GM04503 (cell line): ENCODE results near the gene C18orf63.
"Not testable (repeated sequence)": the region's sequence is repeated elsewhere in the genome, so short reads cannot be mapped to it uniquely, and the experiment has no call there.

Source experiments
- DNase-seq: peaks from one replicate; pipeline ENCODE4 v3.0.0-alpha.2; 2012; ENCODE audit warnings: low read depth

The C18orf63 gene

DNA sequence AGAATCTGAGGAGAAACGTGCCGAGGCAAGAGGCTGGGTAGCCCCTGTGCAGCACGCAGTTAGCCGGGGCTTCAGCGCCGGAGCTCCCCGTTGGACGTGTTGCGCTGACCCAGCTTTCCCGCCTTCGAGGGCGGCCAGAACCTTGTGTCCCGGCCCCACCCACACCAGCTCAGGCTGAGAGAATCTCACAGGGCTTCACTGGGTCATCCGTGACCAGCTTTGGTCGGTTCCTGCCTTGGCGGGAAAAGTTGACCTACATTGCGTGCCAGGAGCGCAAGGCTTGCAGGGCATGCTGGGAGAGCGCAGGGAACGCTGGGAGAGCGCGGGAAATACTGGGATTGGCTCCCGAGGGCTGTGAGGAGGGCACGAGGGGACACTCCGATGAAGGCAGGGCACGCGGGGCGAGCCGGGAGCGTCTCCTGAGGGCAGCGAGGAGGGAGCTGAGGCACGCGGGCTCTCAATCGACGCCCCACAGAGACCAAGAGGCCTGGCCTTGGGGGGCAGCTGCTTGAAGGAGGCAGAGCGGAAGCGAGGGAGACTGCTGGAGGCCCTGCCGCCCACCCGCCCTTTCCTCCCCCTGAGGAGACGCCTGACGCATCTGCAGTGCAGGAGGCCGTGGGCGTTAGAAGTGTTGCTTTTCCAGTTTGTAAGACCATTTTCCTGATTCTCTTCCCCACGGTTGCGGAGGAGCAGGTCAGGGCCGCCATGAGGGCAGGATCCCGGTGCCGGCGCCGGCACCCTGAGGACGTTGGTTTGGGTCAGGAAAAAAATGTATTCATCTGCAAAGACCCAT is at the start of gene C18orf63:
TSS of gene C18orf63 (plus strand) at position 376 of the 793 bp plus-strand sequence. CDS start 2,027 bp downstream, outside the sequence.
- no peak for DNase-seq

DNA sequence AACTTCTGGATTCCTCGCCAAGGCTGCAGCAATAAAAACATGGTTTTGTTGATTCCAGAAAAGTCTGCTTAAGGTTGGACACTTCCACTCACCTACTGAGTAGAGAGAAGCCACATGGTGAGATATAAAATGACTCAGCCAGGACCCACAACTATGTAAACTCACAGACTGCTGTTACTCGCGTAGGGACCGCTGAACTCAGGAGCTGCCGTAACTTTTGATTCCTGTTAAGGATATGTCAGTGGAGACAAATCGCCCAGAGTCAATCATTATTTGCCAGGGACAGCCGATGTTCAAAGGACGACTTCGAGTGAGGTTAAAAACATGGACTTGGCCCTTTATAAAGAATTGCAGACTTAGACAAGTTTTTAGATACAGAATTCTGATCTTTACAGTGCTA is 49.5 kb upstream of the C18orf63 start:
- no peak for DNase-seq

DNA sequence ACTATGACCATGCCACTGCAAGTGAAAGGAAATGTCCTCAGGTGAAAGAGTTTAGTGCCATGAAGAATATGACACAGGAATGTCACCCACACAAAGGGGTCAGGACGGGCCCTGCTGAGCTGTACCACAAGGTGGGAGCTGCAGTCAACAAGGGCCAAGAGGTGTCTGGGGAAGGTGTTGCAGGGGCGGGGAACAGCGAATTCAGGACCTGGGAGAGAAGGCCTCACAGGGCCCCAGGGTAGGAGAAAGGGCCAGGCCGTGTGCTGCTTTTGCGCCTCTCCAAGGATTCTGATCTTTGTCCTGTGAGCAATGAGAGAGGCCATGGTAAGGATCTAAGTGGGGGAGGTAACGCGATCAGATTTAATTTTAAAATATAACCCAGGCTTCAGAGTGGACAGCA is 47.5 kb upstream of the C18orf63 start:
- DNase-seq = no peak

DNA sequence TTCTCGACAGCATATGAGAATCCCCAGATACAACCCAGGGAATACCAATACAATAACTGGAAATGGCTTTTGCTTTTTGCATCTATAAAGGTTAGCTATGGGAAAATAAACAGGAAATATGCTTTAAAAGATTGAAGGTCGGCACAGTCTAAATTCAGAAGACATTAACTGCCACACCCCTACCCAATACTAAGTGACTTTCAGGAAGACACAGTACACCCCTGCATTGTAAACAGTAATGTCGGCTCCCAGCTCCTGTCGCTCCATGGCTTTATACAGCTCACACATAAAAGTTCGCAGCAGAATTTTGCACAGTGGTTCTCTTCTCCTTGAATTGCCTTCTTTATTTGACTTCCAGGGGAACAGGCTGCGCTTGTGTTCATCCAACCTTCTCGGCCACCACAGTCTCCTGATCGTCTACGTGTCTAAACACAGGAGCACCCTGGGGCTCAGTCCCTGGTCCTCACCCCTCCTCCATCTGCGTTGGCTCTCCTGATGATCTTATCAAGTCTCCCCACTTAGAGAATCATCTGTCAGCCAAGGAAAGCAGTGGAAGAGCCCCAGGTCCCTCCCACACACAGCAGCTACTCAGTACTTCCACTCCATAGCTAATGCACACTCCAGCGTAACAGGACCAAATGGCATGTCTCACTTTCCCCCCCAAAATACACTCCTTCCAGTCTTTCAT is 46.6 kb upstream of the C18orf63 start:
- no peak for DNase-seq

DNA sequence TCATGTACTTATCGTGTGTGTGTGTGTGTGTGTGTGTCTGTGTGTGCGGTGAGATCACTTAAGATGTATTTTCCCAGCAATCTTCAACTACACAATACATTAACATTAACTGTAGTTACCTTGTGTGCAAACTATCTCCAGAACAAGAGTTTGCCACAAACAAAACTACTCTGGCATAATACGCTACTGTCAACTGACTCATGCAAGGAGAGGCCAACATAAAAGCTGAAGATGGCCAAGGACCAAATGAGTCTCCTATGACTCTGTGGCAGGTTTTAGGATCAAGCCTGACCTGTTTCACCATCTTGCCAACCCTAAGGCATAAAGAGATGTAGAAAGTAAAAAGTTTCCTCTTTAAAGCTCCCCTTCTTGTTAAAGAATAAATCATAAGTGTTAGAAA is 44.0 kb upstream of the C18orf63 start:
- DNase-seq = no peak

DNA sequence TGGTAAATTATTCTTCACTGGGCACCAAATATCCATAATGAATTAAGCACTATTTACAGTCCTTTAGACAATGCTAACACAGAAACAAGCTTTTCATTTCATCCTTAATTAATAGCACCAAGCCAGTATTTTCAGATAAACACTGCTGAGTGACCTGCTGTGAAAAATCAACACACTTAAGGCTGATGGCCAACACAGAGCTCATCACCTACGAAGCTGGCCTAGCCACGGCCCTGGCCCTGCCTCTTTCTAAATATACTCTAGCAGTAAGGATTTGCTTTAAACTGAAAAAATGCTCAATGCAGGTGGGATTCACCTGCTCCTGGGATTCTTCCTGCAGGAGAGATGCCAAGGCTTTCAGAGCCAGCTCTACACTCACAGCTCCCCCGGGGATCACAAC is 42.2 kb upstream of the C18orf63 start:
- DNase-seq = no peak

DNA sequence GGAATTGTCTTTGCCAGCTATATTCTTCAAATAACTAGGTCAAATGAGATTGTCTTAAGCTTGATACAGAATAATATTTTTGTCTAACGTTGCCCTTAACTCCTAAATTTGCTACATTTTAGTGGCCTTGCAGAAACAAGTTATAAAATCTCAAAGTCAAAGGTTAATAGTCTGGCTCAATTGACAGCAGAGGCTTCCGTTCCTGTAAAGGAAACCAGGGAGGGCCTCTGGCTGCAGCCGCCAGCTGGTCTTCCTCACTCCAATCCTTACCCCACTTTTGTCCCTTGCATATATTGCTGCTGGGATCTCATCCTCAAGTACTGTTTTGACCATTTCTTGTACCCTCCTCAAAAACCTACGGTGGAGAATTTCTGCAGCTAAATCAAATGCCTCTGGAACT is 40.9 kb upstream of the C18orf63 start:
- DNase-seq = no peak

DNA sequence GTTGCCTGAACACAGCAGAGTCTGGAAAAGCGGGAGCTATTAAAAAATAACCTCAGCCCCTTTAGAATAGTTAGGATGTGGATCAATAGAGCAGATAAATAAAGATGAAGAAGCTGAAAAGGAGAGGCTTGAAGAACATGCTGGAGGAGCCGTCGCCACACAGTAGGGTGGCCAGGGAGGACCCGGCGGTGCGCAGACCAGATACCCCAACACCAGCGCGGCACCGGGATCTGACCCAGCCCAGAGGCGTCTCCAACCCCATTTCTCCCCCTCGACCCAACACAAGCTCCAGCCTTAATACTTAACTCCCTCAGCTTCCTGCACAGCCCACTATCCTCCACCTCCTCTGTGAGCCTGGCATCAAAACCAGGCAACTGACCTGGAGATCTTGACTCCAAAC is 39.9 kb upstream of the C18orf63 start:
- no peak for DNase-seq

DNA sequence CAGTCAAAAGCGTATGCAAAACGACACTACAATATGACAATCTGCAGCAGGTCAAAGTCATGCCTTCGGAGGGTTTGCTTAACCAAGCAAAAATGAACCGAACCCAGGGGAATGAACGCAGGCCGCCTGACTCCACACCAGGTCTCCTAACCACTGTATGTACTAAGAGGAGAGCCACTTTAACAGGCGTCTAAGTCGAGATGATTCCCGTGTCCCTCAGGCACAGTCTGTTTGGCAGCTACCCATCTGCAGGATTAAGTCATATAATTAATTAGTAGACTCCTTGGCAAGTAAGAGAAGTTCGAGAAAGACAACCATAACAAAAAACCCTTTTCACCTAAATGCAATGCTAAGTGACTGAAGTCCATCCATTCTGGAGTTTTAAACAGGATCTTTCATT is 39.0 kb upstream of the C18orf63 start:
- DNase-seq = no peak

DNA sequence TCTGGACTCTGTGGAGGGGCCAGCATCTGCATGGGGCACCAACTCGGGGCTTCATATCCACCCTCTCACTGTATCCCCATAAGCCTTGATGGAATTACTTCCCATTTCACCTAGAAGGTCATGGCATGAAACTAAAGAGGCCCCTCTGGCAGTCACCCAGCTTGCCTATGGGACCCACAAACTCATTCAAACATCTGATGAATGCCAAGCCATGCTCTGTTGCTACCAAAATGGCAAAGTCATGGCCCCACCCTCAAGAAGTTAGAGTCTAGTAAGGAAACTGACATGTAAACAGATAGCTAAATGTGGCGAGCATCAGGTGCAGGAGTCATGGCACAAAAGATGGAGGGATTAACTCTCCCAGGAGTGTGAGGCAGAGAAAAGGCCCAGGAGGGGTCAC is 38.3 kb upstream of the C18orf63 start:
- DNase-seq = no peak

DNA sequence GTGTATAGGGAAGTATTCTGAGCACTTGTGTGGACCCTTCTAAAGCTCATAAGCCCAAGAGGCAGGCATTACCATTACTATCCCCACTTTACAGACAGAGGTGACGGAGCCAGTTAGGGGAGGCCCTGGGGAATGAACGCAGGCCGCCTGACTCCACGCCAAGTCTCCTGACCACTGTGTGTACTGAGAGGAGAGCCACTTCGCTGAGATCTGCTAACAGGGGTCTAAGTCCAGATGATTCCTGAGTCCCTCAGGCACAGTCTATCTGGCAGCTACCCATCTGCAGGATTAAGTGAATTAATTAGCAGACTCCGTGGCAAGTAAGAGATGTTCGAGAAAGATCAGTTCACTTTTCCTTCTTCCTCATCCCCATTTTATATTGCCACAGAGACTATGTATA is 37.6 kb upstream of the C18orf63 start:
- no peak for DNase-seq

DNA sequence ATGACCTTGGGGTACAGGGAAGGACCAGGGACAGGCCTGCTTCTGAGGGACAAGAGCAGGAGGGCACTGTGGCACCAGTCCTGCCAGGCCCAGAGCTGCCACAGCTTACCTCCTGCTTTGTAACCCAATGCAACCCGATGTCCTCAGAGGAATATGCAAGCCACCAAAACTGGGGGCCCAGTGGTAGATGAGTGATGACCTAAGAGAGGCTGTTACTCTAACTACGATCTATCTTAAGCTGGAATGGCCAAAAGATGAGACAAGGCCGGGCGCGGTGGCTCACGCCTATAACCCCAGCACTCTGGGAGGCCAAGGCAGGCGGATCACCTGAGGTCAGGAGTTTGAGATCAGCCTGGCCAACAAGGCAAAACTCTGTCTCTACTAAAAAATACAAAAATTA is 36.7 kb upstream of the C18orf63 start:
- DNase-seq = no peak

DNA sequence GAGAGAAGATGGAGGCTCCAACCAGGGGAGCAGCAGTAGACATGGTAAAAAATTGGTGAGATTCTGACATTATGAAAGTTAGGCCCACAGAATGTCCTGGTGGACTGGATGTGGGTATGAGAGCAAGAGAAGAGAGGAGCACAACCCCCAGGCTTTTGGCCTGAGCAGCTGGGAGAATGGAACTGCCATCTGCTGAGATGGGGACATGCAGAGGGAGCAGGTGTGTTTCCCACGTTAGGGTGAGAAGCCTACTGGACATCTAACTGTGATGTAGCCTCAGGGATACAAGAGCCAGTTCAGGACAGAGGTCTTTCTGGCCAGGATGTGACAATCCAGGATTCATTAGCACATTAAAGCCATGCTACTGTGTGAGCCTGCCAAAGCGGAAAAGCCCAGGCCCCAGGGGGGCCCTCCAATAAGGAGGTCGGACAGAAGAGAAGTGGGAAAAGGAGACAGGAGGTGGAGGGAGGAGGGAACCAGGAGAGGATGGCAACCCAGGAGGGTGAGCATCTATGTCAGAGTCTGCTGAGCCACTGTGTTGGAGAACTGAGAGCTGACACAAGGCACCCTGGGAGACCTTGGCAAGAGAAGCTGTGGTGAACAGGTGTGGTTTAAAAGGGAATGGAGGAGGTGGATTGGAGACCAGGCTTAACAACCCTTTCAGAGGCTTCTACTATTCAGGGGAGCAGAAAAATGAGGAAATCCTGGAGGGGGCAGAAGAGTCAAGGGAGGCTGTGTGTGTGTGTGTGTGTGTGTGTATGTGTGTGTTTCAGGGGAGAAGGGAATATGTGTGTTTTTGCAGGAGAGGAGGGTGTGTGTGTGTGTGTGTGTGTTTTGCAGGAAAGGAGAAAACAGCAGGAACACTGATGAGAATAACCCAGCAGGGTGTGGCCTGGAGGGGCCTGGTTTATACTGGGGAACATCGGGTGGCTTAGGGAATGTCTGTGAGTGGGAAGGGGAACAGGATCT is 34.3 kb upstream of the C18orf63 start:
- DNase-seq = no peak

DNA sequence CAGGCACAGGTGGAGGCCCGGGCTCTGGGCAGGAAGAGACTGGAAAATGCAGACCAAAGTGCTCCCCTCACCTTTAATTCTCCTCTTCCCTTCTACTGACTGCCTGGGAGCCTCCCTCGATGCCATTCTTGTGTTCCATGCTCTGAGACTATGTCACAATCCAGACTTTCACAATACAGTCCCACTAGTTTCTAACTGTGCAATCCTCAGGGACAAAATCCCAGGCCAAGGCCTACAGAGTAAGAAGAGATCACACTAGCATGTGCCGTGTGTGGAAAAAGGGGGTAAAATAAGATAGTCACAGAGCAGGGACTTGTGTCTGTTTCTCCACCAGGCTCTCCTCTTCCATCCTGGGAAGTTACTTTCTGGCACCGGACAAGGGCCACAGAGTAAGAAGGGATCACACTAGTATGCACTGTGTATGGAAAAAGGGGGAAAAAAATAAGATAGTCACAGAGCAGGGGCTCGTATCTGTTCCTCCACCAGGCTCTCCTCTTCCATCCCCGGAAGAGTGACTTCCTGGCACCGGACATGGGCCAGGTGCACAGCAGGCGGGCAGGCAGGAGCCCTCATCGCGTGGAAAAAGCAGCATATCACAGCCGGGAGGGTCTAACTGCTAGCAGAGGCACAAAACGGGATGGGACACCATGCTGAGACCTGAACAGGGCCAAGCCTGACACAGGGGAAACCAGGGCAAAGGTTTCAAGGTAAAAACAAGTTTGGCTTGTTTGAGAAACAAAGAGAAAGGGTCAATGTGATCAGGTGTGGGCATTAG is 33.5 kb upstream of the C18orf63 start:
- no peak for DNase-seq

DNA sequence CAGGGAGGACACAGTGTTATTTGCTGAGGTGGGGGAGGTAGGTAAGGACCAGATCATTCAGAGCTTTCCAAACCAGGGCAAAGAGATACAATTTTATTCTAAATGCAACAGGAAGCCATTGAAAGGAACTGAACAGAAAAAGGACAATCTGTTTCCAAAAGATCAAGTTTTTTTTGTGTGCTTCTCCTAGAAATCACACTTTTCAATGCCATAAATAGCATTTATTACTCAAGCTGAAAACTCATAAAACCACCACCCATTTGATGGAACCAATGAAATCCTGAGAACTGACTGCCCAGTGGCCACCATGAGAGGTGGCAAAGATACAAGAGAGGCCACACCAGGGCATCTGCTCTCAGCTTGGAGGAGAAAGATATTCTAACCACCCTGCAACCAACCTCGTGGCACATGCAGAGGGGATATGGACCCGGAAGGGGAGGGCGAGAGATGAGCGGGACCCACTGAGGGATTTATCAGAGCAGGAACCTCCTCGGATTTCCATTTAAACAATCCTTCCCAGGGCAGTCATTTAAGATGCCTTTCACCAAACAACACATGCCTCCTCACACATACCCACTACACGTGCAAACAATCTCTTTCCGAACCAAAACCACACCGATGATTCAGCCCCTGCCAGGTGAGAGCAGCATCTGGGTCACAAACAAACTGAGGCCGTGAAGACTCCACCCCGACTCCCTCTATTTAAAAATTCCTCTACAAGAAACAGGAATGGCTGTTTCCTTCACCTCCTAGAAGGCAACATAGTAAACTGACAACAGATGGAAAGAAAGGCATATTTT is 32.7 kb upstream of the C18orf63 start:
- no peak for DNase-seq

DNA sequence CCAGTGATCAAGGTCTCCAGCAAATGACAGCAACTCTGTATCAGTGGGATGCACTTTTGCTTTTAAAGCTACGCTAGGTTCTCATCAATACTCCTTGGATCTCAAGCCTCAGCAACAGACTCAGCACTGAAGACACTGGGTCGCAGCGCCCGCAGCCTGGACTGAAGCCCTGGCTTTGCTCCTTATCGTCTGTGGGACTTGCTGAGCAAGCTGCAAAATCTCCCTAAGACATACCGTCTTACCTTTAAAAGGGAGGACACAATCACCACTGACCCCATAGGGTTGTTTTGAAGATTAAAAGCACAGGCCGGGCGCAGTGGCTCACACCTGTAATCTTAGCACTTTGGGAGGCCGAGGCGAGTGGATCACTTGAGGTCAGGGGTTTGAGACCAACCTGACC is 32.0 kb upstream of the C18orf63 start:
- no peak for DNase-seq

DNA sequence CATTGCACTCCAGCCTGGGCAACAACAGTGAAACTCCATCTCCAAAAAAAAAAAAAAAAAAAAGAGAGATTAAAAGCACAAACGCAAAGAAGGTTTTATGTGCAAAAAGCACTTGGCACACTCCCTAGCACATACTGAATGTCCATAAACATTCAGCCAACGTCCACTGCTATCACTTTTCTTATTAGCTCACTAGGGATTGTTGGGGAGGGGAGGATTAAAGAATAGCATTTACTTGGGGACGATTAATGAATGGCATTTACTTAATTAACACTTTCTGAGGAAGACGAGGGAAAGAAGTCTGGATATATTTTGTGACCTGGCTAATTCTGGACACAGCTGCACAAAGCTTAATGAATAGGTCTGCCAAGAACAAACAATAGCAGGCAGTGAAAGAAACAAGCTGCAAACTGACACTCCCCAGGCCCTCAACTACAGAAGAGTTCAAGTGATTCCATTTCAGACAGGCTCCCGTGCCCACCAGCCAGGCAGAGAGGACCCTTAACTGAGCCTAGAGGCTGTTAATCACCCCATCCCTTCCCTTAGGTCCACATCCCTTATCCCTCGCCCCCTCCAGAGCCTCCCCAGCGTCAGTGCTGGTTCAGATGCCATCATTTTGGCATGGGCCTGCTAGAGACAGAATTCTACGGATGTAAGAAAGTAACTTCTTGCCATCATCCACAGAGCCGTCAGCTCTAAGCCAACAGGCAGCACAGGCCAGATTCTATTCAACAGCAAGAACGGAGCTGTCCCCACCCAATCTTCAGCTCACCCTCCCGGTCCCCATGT is 31.3 kb upstream of the C18orf63 start:
- DNase-seq = no peak

DNA sequence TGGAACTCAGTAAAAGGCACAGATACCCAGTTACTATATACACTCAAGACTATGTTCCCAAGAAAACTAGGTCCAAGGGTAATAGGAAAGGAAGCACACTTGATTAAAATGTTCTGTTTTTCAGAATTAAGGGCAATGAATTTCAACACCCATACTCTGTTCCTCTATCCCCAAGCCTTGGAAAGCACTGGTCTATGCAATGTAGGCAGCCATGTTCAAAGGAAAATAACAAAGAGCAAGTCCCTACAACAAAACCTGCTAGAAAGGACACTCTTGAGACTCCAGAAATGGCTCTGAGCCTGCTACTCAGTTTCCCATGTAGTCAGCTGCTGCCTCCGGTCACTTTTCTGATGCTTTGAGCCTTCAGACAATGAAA is 30.7 kb upstream of the C18orf63 start:
- DNase-seq = no peak

DNA sequence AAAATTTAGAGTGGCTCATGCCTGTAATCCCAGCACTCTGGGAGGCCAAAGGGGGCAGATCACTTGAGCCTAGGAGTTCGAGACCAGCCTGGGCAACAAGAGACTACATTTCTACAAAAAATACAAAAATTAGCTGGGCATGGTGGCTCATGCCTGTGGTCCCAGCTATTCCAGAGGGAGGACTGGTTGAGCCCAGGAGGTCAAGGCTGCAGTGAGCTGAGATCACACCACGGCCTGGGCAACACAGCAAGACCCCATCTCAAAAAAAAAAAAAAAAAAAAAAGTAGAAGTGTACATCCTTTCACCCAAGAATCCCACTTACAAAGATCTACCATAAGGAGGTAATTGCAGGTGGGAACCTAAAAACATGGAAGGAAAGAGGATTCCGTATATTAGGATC is 30.1 kb upstream of the C18orf63 start:
- DNase-seq = not testable (repeated sequence)
